Sciatic nerve (tissue), 2 donors: ENCODE data around the gene ANKRD42. TPM values are rescaled to one million over a fixed set of nuclear protein-coding genes. Genes with fewer than 3 reads are reported as not detected.
A peak's percentile ranks its signal among the peaks of the same experiment; 100 is the strongest.
"Not testable (repeated sequence)": the region's sequence is repeated elsewhere in the genome, so short reads cannot be mapped to it uniquely, and the experiment has no call there.

ENCODE experiments used
- ATAC-seq: fragments of 200-7000 bp; cut with Tn5 transposase; one replicate; pipeline ENCODE4 v1.9.1; 2020; ENCODE audit warnings: mild to moderate bottlenecking, moderate library complexity
- DNase-seq: peaks from one replicate; pipeline ENCODE4 v3.0.0-alpha.2; 2020; ENCODE audit warnings: low spot score
- intact Hi-C: fragments of 100-400 bp; cut with DNase I; formaldehyde crosslinking; loops from one replicate; pipeline ENCODE4 v1.14.2; 2022
- total RNA-seq: library from RNA; stranded (reverse); fragmentation: NEBNext Ultra II Directional; extraction: Animal tissue kit (Norgen Biotek cat#: 25700); gene quantifications from one replicate; pipeline ENCODE4 v1.2.1, GENCODE V29; 2021
- donor health status: DM: no; HTN: no; CAD: no.
- donor health status: DM: no; HTN: no; CAD: no.

Gene ANKRD42
- total RNA-seq, 1 donor from 2014 or later, result 10.7 TPM

GRCh38 chr11:83168756-83169155 is 24.8 kb upstream of the ANKRD42 start:
- DNase-seq (no peak), ATAC-seq (no peak)
- intact Hi-C loops, result no loop called here

- DNase-seq (no peak), ATAC-seq (no peak)
- intact Hi-C loops, result no loop called here
Observed at GRCh38 chr11:83170865-83171264, 22.6 kb upstream of the ANKRD42 start.

GRCh38 chr11:83172551-83172950 is 21.0 kb upstream of the ANKRD42 start:
- DNase-seq (no peak), ATAC-seq (no peak)
- intact Hi-C loops, result no loop called here

- ATAC-seq (no peak), DNase-seq (no peak)
- intact Hi-C loops, result no loop called here
Observed at GRCh38 chr11:83174008-83174407, 19.5 kb upstream of the ANKRD42 start.

- ATAC-seq (no peak), DNase-seq (no peak)
- intact Hi-C loops, result no loop called here
Observed at GRCh38 chr11:83175815-83176214, 17.7 kb upstream of the ANKRD42 start.

GRCh38 chr11:83181815-83182214 is 11.7 kb upstream of the ANKRD42 start:
- ATAC-seq, result no peak
- DNase-seq, result no peak
- intact Hi-C loops, result no loop called here

GRCh38 chr11:83185767-83186166 is 7.7 kb upstream of the ANKRD42 start:
- ATAC-seq (no peak), DNase-seq (no peak)
- intact Hi-C loops, result no loop called here

- DNase-seq (no peak), ATAC-seq (no peak)
- intact Hi-C loops, result no loop called here
Observed at GRCh38 chr11:83187465-83187864, 6.0 kb upstream of the ANKRD42 start.

- no peak for DNase-seq
- ATAC-seq, result no peak
- intact Hi-C loops, result no loop called here
Observed at GRCh38 chr11:83191491-83191890, 2.0 kb upstream of the ANKRD42 start.

- DNase-seq, result no peak
- intact Hi-C loops, result no loop called here
- ATAC-seq, result no peak
Observed at GRCh38 chr11:83191986-83192385, 1.5 kb upstream of the ANKRD42 start.

- no peak for ATAC-seq
- no peak for DNase-seq
- intact Hi-C loops, result no loop called here
Observed at GRCh38 chr11:83192606-83193245, 786 bp upstream of the ANKRD42 start.

GRCh38 chr11:83194281-83195142 is 1.0 kb downstream of the ANKRD42 start:
- DNase-seq (peak; percentile 73), ATAC-seq (peak; percentile 78)
- intact Hi-C loops, result no loop called here

- intact Hi-C loops, result no loop called here
- DNase-seq (no peak), ATAC-seq (no peak)
Observed at GRCh38 chr11:83195143-83195466, 1.6 kb downstream of the ANKRD42 start.

- DNase-seq, result no peak
- intact Hi-C loops, result no loop called here
- no peak for ATAC-seq
Observed at GRCh38 chr11:83195649-83196048, 2.1 kb downstream of the ANKRD42 start.

- no peak for DNase-seq
- intact Hi-C loops, result no loop called here
- ATAC-seq, result no peak
Observed at GRCh38 chr11:83200035-83200434, 6.5 kb downstream of the ANKRD42 start.

GRCh38 chr11:83205608-83206185 is 12.2 kb downstream of the ANKRD42 start:
- DNase-seq (no peak), ATAC-seq (no peak)
- intact Hi-C loops, result no loop called here

GRCh38 chr11:83206221-83206620 is 12.7 kb downstream of the ANKRD42 start:
- no peak for ATAC-seq
- intact Hi-C loops, result no loop called here
- DNase-seq, result no peak

GRCh38 chr11:83206771-83207382 is 13.4 kb downstream of the ANKRD42 start:
- DNase-seq, ATAC-seq, intact Hi-C loops: not testable (repeated sequence)

GRCh38 chr11:83219095-83219494 is 25.6 kb downstream of the ANKRD42 start:
- ATAC-seq (no peak), DNase-seq (no peak)
- intact Hi-C loops, result no loop called here

- DNase-seq, result no peak
- intact Hi-C loops, result no loop called here
- ATAC-seq, result no peak
Observed at GRCh38 chr11:83220260-83220659, 26.7 kb downstream of the ANKRD42 start.
